Amniotic epithelial cell (primary cell): ENCODE results near the gene KCNK4.

Experiments used
- DNase-seq: peaks from one replicate; pipeline ENCODE4 v3.0.0-alpha.2; 2010; ENCODE audit warnings: low read depth

The KCNK4 gene

GRCh38 chr11:64324692-64325469 lies 33.8 kb downstream of the KCNK4 start:
- DNase-seq: no peak

GRCh38 chr11:64327375-64327774 lies 36.3 kb downstream of the KCNK4 start:
- DNase-seq: no peak

GRCh38 chr11:64327993-64328392 lies 36.9 kb downstream of the KCNK4 start:
- DNase-seq: no peak

GRCh38 chr11:64330888-64331287 lies 39.8 kb downstream of the KCNK4 start:
- DNase-seq: no peak

GRCh38 chr11:64331569-64332371 lies 40.7 kb downstream of the KCNK4 start:
- peak; percentile 99 for DNase-seq

- DNase-seq: no peak
Measured at GRCh38 chr11:64333556-64333955, 42.5 kb downstream of the KCNK4 start.

- peak; percentile 99 for DNase-seq
Measured at GRCh38 chr11:64334764-64335735, 43.9 kb downstream of the KCNK4 start.

- DNase-seq: peak; percentile 56
Measured at GRCh38 chr11:64337538-64338249, 46.6 kb downstream of the KCNK4 start.

- DNase-seq: no peak
Measured at GRCh38 chr11:64338716-64339115, 47.6 kb downstream of the KCNK4 start.

GRCh38 chr11:64339286-64339685 lies 48.2 kb downstream of the KCNK4 start:
- no peak for DNase-seq

GRCh38 chr11:64339754-64340408 lies 48.8 kb downstream of the KCNK4 start, which contains the start of gene CCDC88B:
CCDC88B (plus strand) TSS chr11:64340204; CDS start chr11:64340267, 63 bp downstream.
- DNase-seq: no peak

- no peak for DNase-seq
Measured at GRCh38 chr11:64340671-64341335, 49.7 kb downstream of the KCNK4 start.

GRCh38 chr11:64341429-64341828 lies 50.3 kb downstream of the KCNK4 start:
- DNase-seq: no peak

- peak; percentile 81 for DNase-seq
Measured at GRCh38 chr11:64341851-64342791, 51.0 kb downstream of the KCNK4 start.

GRCh38 chr11:64342869-64343745 lies 52.0 kb downstream of the KCNK4 start:
- DNase-seq: no peak

GRCh38 chr11:64343767-64344559 lies 52.9 kb downstream of the KCNK4 start:
- no peak for DNase-seq

GRCh38 chr11:64344787-64345186 lies 53.7 kb downstream of the KCNK4 start:
- no peak for DNase-seq
